Measurements from ENCODE around the gene GPR162. TPM values are rescaled to one million over a fixed set of nuclear protein-coding genes. Genes with fewer than 3 reads are reported as not detected.
A peak's percentile ranks its signal among the peaks of the same experiment; 100 is the strongest.
"Not testable (repeated sequence)": the region's sequence is repeated elsewhere in the genome, so short reads cannot be mapped to it uniquely, and the experiment has no call there.

Gene GPR162
- total and polyA plus RNA-seq, 4 experiments from 2014 or later: 0.32 TPM; not detected in 3

DNA sequence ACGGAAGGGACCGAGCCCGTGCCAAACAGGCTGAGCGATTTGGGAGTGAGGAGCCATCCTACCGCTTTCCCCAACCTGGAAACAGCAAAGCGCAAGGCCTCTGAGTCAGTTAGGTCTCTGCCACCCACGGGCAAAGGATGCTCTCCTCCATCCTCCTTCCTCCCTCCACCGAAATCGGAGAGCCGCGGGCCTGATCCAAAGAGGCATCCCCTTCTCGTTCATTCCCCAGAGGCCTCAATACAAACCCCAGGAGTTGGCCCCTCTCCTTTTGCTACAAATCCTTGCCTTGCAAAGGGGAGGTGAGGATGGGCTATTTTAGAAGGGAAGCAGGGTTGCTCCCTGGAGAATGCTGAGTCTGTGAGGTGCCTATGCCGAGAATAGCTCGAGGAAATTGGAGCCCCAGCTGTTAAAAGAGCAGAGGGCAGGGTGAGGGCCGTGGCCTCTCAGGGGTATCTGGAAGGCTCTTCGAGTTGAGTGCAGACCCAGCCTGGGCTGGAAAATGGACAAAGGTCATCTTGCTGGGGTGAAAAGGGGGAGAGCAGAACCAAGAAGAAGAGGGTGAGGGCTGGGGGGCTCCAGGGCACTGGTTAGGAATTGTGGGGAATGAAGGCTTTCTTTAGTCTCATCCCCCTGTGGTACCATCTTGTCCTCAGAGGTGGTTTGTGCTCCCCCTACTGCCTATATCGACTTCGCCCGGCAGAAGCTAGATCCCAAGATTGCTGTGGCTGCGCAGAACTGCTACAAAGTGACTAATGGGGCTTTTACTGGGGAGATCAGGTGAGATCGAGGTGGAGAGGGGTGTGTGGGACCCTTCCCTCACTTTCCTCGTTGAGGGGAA is 46.8 kb downstream of the GPR162 start:
- POLR2A ChIA-PET (ENCODE audit: partially characterized antibody): interaction anchor here (0.7 to 11.0 kb wide), 26 partner anchors 9 to 240 kb away, joined by 3 to 270 read pairs (median 9); partner anchors contain the start of genes C12orf57, C1RL, CDCA3 and COPS7A

DNA sequence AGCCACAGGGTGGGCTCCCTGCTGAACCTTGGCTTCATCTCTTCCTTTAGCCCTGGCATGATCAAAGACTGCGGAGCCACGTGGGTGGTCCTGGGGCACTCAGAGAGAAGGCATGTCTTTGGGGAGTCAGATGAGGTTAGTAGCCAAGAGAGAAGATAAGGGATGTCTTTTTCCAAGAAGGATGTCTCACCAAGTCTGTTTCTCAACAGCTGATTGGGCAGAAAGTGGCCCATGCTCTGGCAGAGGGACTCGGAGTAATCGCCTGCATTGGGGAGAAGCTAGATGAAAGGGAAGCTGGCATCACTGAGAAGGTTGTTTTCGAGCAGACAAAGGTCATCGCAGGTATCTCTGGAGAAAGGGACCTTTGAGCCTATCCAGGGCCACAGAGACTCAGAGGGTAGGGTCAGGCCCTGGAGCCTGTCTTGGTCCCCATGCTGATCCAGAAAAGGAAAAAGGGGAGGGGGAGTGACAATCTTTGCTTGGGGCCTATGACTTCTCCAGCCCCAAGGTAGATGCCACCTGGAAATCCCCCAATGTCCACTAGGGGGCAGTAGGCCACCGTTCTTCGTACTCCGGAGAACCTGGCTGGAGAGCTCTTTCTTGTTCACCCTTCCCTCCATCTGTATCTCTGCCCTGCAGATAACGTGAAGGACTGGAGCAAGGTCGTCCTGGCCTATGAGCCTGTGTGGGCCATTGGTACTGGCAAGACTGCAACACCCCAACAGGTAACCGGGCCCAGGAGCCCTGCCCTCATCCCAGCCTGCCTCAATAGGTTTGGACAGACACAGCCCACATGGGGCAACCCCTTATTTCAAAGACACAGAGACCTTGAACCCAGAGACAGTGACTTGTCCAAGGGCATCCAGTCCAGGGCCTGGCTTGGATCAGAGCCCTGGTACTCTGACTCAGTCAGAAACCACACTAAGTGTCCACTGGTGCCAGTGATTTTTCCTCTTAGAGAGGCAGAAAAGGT is 47.7 kb downstream of the GPR162 start:
- peak overlapping the region in 1 of 2 donors; percentile 67 for H3K4me3 ChIP-seq (ENCODE audit: low read length in 2 of 2)
- CTCF ChIA-PET (ENCODE audit: partially characterized antibody): interaction anchor here (0.8 to 9.2 kb wide), 33 partner anchors 8 to 265 kb away, joined by 3 to 151 read pairs (median 5); partner anchors contain the start of genes C12orf57, C1RL, CDCA3 and ENO2
- peaks cover 14 to 66% of the 10 kb centered on the region in 2 donors for H3K36me3 Mint-ChIP-seq

More for the DNA sequence above, 46.8 kb downstream of the GPR162 start:
- H3K4me3 Mint-ChIP-seq: peak overlapping the region; percentile 88 to 93 (median 90)
- Histone ChIP-seq H3K4me3 (ENCODE audit: low read length in 2 of 2) (peak overlapping the region; percentile 20 to 67), H3K4me1 (ENCODE audit: insufficient read depth, low read length) (peaks cover 51% of the 10 kb centered on the region), H3K36me3 (ENCODE audit: insufficient read depth, low read length) (peaks cover 18% of the 10 kb centered on the region), H3K27ac (ENCODE audit: low read depth, low read length) (peak overlapping the region; percentile 69), H3K9me3 (ENCODE audit: control insufficient read depth in 1 of 2, low read length in 2 of 2) (no peaks in the 10 kb centered on the region), H3K27me3 (ENCODE audit: insufficient read depth, low read length) (no peaks in the 10 kb centered on the region)
- H3K27ac Mint-ChIP-seq: peak overlapping the region; percentile 88 to 97 (median 91)
- H3K9me3 Mint-ChIP-seq: no peaks in the 10 kb centered on the region
- peaks cover 33 to 64% (median 49%) of the 10 kb centered on the region in 4 donors for H3K4me1 Mint-ChIP-seq
- peaks cover 17 to 72% of the 10 kb centered on the region in 2 donors for H3K36me3 Mint-ChIP-seq
- DNase-seq: no peak
- CTCF ChIA-PET (ENCODE audit: partially characterized antibody): interaction anchor here (0.6 to 9.2 kb wide), 20 partner anchors 16 to 242 kb away, joined by 3 to 151 read pairs (median 7); partner anchors contain the start of genes C12orf57, C1RL, CDCA3 and LRRC23
- H3K27me3 Mint-ChIP-seq: no peaks in the 10 kb centered on the region
- intact Hi-C loops (cut with micrococcal nuclease): loop anchor here (1.0 kb wide), 6 partner anchors 70 to 245 kb away; partner anchors contain the start of genes C12orf57, C1R and LPCAT3

DNA sequence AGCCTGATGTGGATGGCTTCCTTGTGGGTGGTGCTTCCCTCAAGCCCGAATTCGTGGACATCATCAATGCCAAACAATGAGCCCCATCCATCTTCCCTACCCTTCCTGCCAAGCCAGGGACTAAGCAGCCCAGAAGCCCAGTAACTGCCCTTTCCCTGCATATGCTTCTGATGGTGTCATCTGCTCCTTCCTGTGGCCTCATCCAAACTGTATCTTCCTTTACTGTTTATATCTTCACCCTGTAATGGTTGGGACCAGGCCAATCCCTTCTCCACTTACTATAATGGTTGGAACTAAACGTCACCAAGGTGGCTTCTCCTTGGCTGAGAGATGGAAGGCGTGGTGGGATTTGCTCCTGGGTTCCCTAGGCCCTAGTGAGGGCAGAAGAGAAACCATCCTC is 48.7 kb downstream of the GPR162 start:
- DNase-seq; H3K9me3 Mint-ChIP-seq; H3K27me3 ChIP-seq (ENCODE audit: insufficient read depth, low read length); intact Hi-C loops (cut with micrococcal nuclease); H3K4me3 ChIP-seq (ENCODE audit: low read length in 2 of 2); H3K9me3 ChIP-seq (ENCODE audit: control insufficient read depth in 1 of 2, low read length in 2 of 2); H3K27me3 Mint-ChIP-seq: not testable (repeated sequence)
- Histone ChIP-seq H3K27ac (ENCODE audit: low read depth, low read length) (peak overlapping the region; percentile 42), H3K4me1 (ENCODE audit: insufficient read depth, low read length) (peaks cover 57% of the 10 kb centered on the region), H3K36me3 (ENCODE audit: insufficient read depth, low read length) (peaks cover 17% of the 10 kb centered on the region)
- POLR2A ChIA-PET (ENCODE audit: partially characterized antibody): interaction anchor here (0.6 to 11.0 kb wide), 10 partner anchors 16 to 181 kb away, joined by 3 to 270 read pairs (median 16); partner anchors contain the start of genes C12orf57, CDCA3, ENO2 and RNU7-1
- Mint-ChIP-seq H3K4me1 (peaks cover 38 to 77% (median 58%) of the 10 kb centered on the region in 4 donors), H3K4me3 (peak overlapping the region in 2 of 8 donors; percentile 54 to 71), H3K36me3 (peaks cover 7 to 58% of the 10 kb centered on the region in 2 donors), H3K27ac (peak overlapping the region in 6 of 7 donors; percentile 35 to 92 (median 72))
- CTCF ChIA-PET (ENCODE audit: partially characterized antibody): interaction anchor here (0.6 to 9.2 kb wide), 22 partner anchors 8 to 266 kb away, joined by 3 to 151 read pairs (median 7); partner anchors contain the start of genes C12orf57, C1RL, CDCA3 and LRRC23

More for the DNA sequence above, 47.7 kb downstream of the GPR162 start:
- Mint-ChIP-seq H3K9me3 (no peaks in the 10 kb centered on the region), H3K27me3 (no peaks in the 10 kb centered on the region), H3K27ac (peak overlapping the region; percentile 90 to 97 (median 91)), H3K4me3 (peak overlapping the region; percentile 88 to 93 (median 90)), H3K4me1 (peaks cover 37 to 70% (median 54%) of the 10 kb centered on the region in 4 donors)
- intact Hi-C loops (cut with micrococcal nuclease): loop anchor here (1.0 kb wide), 5 partner anchors 69 to 244 kb away; partner anchors contain the start of genes C12orf57 and C1R
- Histone ChIP-seq H3K36me3 (ENCODE audit: insufficient read depth, low read length) (peaks cover 17% of the 10 kb centered on the region), H3K9me3 (ENCODE audit: control insufficient read depth in 1 of 2, low read length in 2 of 2) (no peaks in the 10 kb centered on the region), H3K4me1 (ENCODE audit: insufficient read depth, low read length) (peaks cover 57% of the 10 kb centered on the region), H3K27me3 (ENCODE audit: insufficient read depth, low read length) (no peaks in the 10 kb centered on the region), H3K27ac (ENCODE audit: low read depth, low read length) (peak overlapping the region; percentile 69)
- DNase-seq: peak; percentile 79 to 85 (median 83)
- POLR2A ChIA-PET (ENCODE audit: partially characterized antibody): interaction anchor here (0.7 to 11.0 kb wide), 20 partner anchors 15 to 239 kb away, joined by 3 to 270 read pairs (median 8); partner anchors contain the start of genes C12orf57, C1RL, CDCA3 and ENO2

DNA sequence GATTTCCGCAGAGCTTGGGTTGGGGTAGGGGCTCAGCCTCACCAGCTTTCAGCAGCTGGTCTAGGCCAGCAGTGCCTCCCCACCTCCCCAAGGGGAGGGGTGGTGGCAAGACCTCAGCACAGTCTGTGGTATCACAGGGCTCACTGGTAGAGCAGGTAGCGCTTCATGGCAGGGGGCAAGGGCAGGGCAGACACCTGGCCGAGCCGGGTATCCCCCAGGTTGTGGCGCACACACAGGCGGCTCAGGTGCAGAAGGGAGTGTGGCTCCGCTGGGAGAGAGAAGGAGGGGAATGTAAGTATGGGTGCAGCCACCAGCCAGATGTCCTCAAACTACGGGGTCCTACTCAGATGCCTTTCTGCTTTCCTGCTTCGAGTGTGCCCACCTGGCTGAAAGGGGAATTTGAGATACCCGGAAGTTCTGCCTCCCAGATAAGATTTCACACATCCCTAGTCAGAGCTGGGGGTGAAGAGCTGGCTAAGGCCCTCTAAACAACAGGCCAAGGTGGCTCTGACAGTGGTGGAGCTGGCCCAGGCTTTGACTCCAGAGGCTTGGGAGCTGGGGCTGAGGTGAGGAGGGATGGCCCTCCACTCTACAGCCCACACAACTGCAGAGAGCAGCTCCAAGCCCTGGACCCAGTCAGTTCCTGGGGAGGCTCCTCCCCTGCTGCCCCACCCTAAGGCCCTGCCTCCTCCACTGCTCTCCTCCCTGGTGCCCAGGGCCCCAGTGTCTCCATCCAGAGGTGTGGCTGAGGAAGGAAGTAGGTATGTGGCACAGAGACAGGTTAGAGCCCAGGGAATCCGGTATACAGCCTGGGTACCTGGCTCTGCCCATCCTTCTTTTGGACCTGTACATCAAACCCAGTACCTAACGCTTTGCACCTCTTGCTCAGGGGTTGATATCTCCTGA is 49.7 kb downstream of the GPR162 start:
- H3K4me1 Mint-ChIP-seq: peaks cover 38 to 81% (median 58%) of the 10 kb centered on the region in 4 donors

DNA sequence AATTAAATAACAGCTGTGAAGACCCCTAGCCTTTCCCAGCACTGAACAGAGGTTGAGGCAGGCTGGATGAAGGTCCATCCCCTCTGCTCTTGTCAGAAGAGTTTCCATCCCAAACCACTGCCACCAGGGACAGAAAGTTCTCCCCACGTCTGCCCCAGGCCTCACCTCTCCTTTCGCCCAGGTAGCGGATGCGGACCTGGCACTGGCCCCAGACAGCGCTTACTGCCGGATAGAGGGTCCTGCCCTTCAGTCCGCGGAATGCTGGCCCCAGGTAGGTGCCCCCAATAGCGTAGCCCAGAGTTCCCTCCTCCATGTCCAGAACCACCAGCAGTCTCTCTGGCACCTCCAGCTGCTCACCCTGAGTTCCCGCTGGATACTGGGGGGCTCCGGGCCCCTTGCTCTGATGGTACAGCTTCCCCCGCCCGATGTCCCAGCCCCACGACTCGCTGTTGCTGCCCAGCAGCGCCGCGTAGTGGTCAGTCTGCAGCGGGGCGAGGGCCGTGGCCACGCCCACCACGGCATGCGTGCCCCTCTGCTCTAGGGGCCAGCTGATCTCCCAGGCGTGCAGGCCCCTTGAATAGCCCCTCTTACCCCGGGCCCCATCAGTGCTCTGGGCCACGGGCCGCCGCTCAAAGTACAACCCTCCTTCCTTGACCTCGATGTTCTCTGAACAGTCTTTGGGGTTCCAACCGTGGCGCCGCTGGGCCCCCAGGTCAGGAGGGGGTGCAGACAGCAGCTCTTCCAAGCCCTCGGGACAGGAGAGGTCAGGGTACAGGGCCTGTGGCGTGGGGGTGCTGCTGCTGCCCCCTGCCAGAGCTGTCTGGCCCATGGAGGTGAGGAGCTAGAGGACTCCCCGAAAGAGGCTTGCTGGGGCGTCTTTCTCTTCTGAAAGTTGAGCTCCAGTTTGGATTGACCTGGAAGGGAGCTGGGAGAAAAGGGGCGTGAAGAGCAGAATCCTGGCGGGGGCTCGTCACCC is 50.7 kb downstream of the GPR162 start:
- H3K36me3 Mint-ChIP-seq: peaks cover 7 to 48% of the 10 kb centered on the region in 2 donors
- ChIA-PET CTCF (ENCODE audit: partially characterized antibody) (interaction anchor here (0.6 to 9.2 kb wide), 63 partner anchors 8 to 767 kb away, joined by 3 to 151 read pairs (median 4); partner anchors contain the start of genes C12orf57, C1RL, CDCA3 and ENO2), POLR2A (ENCODE audit: partially characterized antibody) (interaction anchor here (0.6 to 11.0 kb wide), 46 partner anchors 8 to 317 kb away, joined by 3 to 270 read pairs (median 4); partner anchors contain the start of genes C12orf57, C1RL, CD4 and CDCA3)
- H3K27ac Mint-ChIP-seq: peak overlapping the region; percentile 89 to 96 (median 93)
- no peaks in the 10 kb centered on the region for H3K9me3 Mint-ChIP-seq
- H3K4me1 Mint-ChIP-seq: peaks cover 36 to 72% (median 52%) of the 10 kb centered on the region in 4 donors
- no peaks in the 10 kb centered on the region for H3K27me3 Mint-ChIP-seq
- Histone ChIP-seq H3K9me3 (ENCODE audit: control insufficient read depth in 1 of 2, low read length in 2 of 2) (no peaks in the 10 kb centered on the region), H3K27me3 (ENCODE audit: insufficient read depth, low read length) (no peaks in the 10 kb centered on the region), H3K27ac (ENCODE audit: low read depth, low read length) (peak overlapping the region; percentile 87), H3K36me3 (ENCODE audit: insufficient read depth, low read length) (peaks cover 17% of the 10 kb centered on the region), H3K4me1 (ENCODE audit: insufficient read depth, low read length) (peaks cover 49% of the 10 kb centered on the region), H3K4me3 (ENCODE audit: low read length in 2 of 2) (peak overlapping the region; percentile 93 to 99)
- H3K4me3 Mint-ChIP-seq: peak overlapping the region; percentile 90 to 93 (median 92)
- peak; percentile 79 to 86 (median 80) for DNase-seq
- intact Hi-C loops (cut with micrococcal nuclease): loop anchor here (1.0 kb wide), 7 partner anchors 19 to 236 kb away; partner anchors contain the start of genes EMG1, ENO2, LRRC23 and MLF2

More for the DNA sequence above, 49.7 kb downstream of the GPR162 start:
- H3K27ac Mint-ChIP-seq: peak overlapping the region; percentile 83 to 96 (median 92)
- peaks cover 17% of the 10 kb centered on the region for H3K36me3 ChIP-seq (ENCODE audit: insufficient read depth, low read length)
- H3K27me3 Mint-ChIP-seq: no peaks in the 10 kb centered on the region
- ChIA-PET POLR2A (ENCODE audit: partially characterized antibody) (interaction anchor here (0.7 to 11.0 kb wide), 19 partner anchors 10 to 237 kb away, joined by 3 to 270 read pairs (median 28); partner anchors contain the start of genes C12orf57, C1RL, CDCA3 and COPS7A), CTCF (ENCODE audit: partially characterized antibody) (interaction anchor here (0.7 to 9.2 kb wide), 31 partner anchors 8 to 252 kb away, joined by 3 to 151 read pairs (median 7); partner anchors contain the start of genes C12orf57, C1RL, CDCA3 and LRRC23)
- peak overlapping the region; percentile 90 to 93 (median 92) for H3K4me3 Mint-ChIP-seq
- intact Hi-C loops (cut with micrococcal nuclease): no loop called here
- peak overlapping the region; percentile 87 for H3K27ac ChIP-seq (ENCODE audit: low read depth, low read length)
- H3K9me3 Mint-ChIP-seq: no peaks in the 10 kb centered on the region
- DNase-seq: peak in 2 of 5 donors; percentile 21 to 26
- H3K4me1 ChIP-seq (ENCODE audit: insufficient read depth, low read length): peaks cover 56% of the 10 kb centered on the region
- peak overlapping the region; percentile 58 to 99 for H3K4me3 ChIP-seq (ENCODE audit: low read length in 2 of 2)
- H3K27me3 ChIP-seq (ENCODE audit: insufficient read depth, low read length): no peaks in the 10 kb centered on the region
- no peaks in the 10 kb centered on the region for H3K9me3 ChIP-seq (ENCODE audit: control insufficient read depth in 1 of 2, low read length in 2 of 2)
- peaks cover 7 to 55% of the 10 kb centered on the region in 2 donors for H3K36me3 Mint-ChIP-seq

Measured in CD4-positive, alpha-beta memory T cell (primary cell).